K562 (cell line): ENCODE data around the gene ZBTB32. TPM values are rescaled to one million over a fixed set of nuclear protein-coding genes. Genes with fewer than 3 reads are reported as not detected.

Experiments
- AFF4 ChIP-seq: sonication (generic); formaldehyde crosslinking; IDR thresholded peaks from 2 replicates; pipeline ENCODE4 v1.8.0; 2023; ENCODE audit warnings: mild to moderate bottlenecking, missing genetic modification reagents
- ATF1 ChIP-seq, 2 experiments: fragments of 450-650 bp in 1 of 2; IDR thresholded peaks; 2 replicates each; pipeline ENCODE4 v1.6.1; 2016; ENCODE audit warnings: missing compliant biosample characterization in 1 of 2, missing genetic modification characterization in 1 of 2
- CTBP1 ChIP-seq: fragments of 450-650 bp; IDR thresholded peaks from 2 replicates; pipeline ENCODE4 v1.6.1; 2016; ENCODE audit warnings: borderline replicate concordance
- EHMT2 ChIP-seq: fragments of 450-650 bp; IDR thresholded peaks from 2 replicates; pipeline ENCODE4 v1.6.1; 2018; ENCODE audit warnings: antibody characterized with exemption
- FOXA3 ChIP-seq, 2 experiments: fragments of 450-650 bp in 1 of 2; sonication (generic) in 1 of 2; formaldehyde crosslinking; IDR thresholded peaks in 1 of 2; conservative IDR thresholded peaks in 1 of 2; 2 replicates each; pipeline versions ENCODE4 v1.4.0 to v1.8.0; 2020 to 2022; ENCODE audit warnings: mild to moderate bottlenecking in 2 of 2, missing genetic modification reagents in 1 of 2
- FOXM1 ChIP-seq, 2 experiments: fragments of 450-650 bp in 1 of 2; sonication (generic) in 1 of 2; formaldehyde crosslinking in 1 of 2; IDR thresholded peaks; 2 replicates each; pipeline versions ENCODE4 v1.6.1 to v1.9.0; 2017 to 2022; ENCODE audit warnings: low read depth in 2 of 2, mild to moderate bottlenecking in 2 of 2, missing genetic modification reagents in 1 of 2, moderate library complexity in 1 of 2
- L3MBTL2 ChIP-seq: fragments of 450-650 bp; IDR thresholded peaks from 2 replicates; pipeline ENCODE4 v1.6.1; 2016; ENCODE audit warnings: mild to moderate bottlenecking, moderate library complexity
- MTA1 ChIP-seq: fragments of 450-650 bp; IDR thresholded peaks from 2 replicates; pipeline ENCODE4 v1.6.1; 2017; ENCODE audit warnings: borderline replicate concordance
- PHF21A ChIP-seq: fragments of 450-650 bp; IDR thresholded peaks from 2 replicates; pipeline ENCODE4 v1.6.1; 2017; ENCODE audit warnings: low read depth, borderline replicate concordance
- POLR2AphosphoS5 ChIP-seq: IDR thresholded peaks from 2 replicates; pipeline ENCODE4 v1.6.1; 2011; ENCODE audit warnings: mild to moderate bottlenecking, low read depth, low read length, moderate library complexity; ENCODE audit not compliant: control insufficient read depth, insufficient read depth
- PTRF ChIP-seq: fragments of 450-650 bp; IDR thresholded peaks from 2 replicates; pipeline ENCODE4 v1.6.1; 2016; ENCODE audit warnings: mild to moderate bottlenecking, missing genetic modification characterization, missing compliant biosample characterization
- SIX5 ChIP-seq, 2 experiments: IDR thresholded peaks; 2 replicates each; pipeline ENCODE4 v1.6.1; 2011; ENCODE audit warnings: low read length in 2 of 2, borderline replicate concordance in 1 of 2, low read depth in 1 of 2, mild to moderate bottlenecking in 1 of 2, moderate library complexity in 1 of 2; ENCODE audit not compliant: insufficient read depth in 1 of 2
- STAT5A ChIP-seq: IDR thresholded peaks from 2 replicates; pipeline ENCODE4 v1.6.1; 2012; ENCODE audit warnings: low read length, inconsistent platforms, borderline replicate concordance
- TAF7 ChIP-seq: fragments of 450-650 bp; IDR thresholded peaks from 2 replicates; pipeline ENCODE4 v1.6.1; 2016; ENCODE audit warnings: missing genetic modification characterization, missing compliant biosample characterization
- THRAP3 ChIP-seq: fragments of 450-650 bp; IDR thresholded peaks from 2 replicates; pipeline ENCODE4 v1.6.1; 2016; ENCODE audit warnings: mild to moderate bottlenecking, inconsistent platforms, borderline replicate concordance
- TRIM25 ChIP-seq: fragments of 450-650 bp; IDR thresholded peaks from 2 replicates; pipeline ENCODE4 v1.7.0; 2016; ENCODE audit warnings: borderline replicate concordance
- ZBTB1 ChIP-seq: sonication (generic); formaldehyde crosslinking; IDR thresholded peaks from 2 replicates; pipeline ENCODE4 v1.8.1; 2023; ENCODE audit warnings: missing genetic modification reagents, low read depth, mild to moderate bottlenecking, borderline replicate concordance
- ZBTB17 ChIP-seq: fragments of 450-650 bp; formaldehyde crosslinking; IDR thresholded peaks from 2 replicates; pipeline ENCODE4 v1.4.0; 2020; ENCODE audit warnings: mild to moderate bottlenecking
- ZNF354B ChIP-seq: fragments of 250-450 bp; sonication (Bioruptor Pico); IDR thresholded peaks from 2 replicates; pipeline ENCODE4 v1.4.0; 2020
- ZNF436 ChIP-seq: fragments of 250-450, 450-650 bp; sonication (Bioruptor Pico); formaldehyde crosslinking; IDR thresholded peaks from 2 replicates; pipeline ENCODE4 v1.7.0; 2020; ENCODE audit warnings: mild to moderate bottlenecking
- ZNF717 ChIP-seq: fragments of 250-450 bp; sonication (Bioruptor Pico); IDR thresholded peaks from 2 replicates; pipeline ENCODE4 v1.5.0; 2021
- polyA plus RNA-seq, 8 experiments: library from polyadenylated mRNA; depleted of rRNA in 4 of 8; stranded (reverse) in 5 of 8; unstranded in 3 of 8; fragments of >200 nt; fragmentation: Nextera tagmentation in 2 of 8; fragmentation: Illumina TruSeq in 1 of 8; extraction: Ambion mirVana in 2 of 8; extraction: Trizol in 1 of 8; gene quantifications; 2 replicates each; pipeline versions ENCODE4 v1.2.1 to v1.2.3, GENCODE V29; 2011 to 2014; ENCODE audit warnings: inconsistent platforms in 1 of 8, missing spikeins in 1 of 8
- total RNA-seq, 7 experiments: library from RNA; depleted of rRNA in 6 of 7; stranded (reverse); fragments of >200 nt in 6 of 7; fragmentation: Illumina TruSeq in 2 of 7; extraction: Trizol in 2 of 7; gene quantifications; 2 replicates each; pipeline versions ENCODE4 v1.2.1 to v1.2.3, GENCODE V29; 2011 to 2021; ENCODE audit warnings: low replicate concordance in 1 of 7
- TF ChIP-seq, protein P1 (sequence below): sonication (generic); formaldehyde crosslinking; IDR thresholded peaks from 2 replicates; pipeline ENCODE4 v1.8.0; 2022; ENCODE audit warnings: missing genetic modification reagents, mild to moderate bottlenecking, borderline replicate concordance

The ZBTB32 gene
- total and polyA plus RNA-seq, 9 of the 15 experiments (the other 6 are each of a cell fraction or from before 2014, with no cell fraction given), result 0.20 TPM; not detected in 8

DNA sequence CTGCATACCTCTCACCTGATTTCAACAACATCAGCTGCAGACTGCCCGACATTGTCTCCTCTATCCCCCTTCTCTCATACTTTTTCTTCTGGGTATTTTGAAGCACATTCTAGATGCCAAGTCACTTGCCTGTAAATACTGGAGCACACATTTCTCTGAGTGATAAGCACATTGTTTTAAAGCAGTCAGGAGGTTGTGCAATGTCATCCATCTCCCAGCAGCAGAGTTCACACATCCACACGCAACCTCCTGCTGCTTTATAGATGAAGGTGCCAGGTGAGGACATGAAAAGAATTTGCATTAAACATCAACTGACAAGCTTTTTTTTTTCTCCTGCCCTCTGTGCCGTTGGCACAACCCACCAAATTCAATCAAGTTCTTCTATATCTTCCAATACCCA lies 32.5 kb upstream of the ZBTB32 start (continued):
- TF ChIP-seq SIX5 (IDR thresholded peaks at IDR 0.05; ENCODE audit: borderline replicate concordance in 1 of 2, insufficient read depth in 1 of 2, low read depth in 1 of 2, low read length in 2 of 2), result no peak
- no peak for TF ChIP-seq ZBTB17 (CRISPR knock-in tag)
- peak; percentile 81 for TF ChIP-seq CTBP1
- TF ChIP-seq ZNF354B, result no peak
- TF ChIP-seq TAF7 (tag), result no peak
- TF ChIP-seq ZNF717 (CRISPR knock-in tag), result no peak
- no peak for TF ChIP-seq PHF21A
- TF ChIP-seq POLR2AphosphoS5, result peak; percentile 86
- peak; percentile 80 for TF ChIP-seq L3MBTL2
- TF ChIP-seq FOXM1 (IDR thresholded peaks at IDR 0.05; ENCODE audit: low read depth), result peak; percentile 75
- TF ChIP-seq FOXM1 (CRISPR knock-in tag; IDR thresholded peaks at IDR 0.05; ENCODE audit: low read depth), result no peak
- no peak for TF ChIP-seq EHMT2
- TF ChIP-seq TRIM25, result no peak
- TF ChIP-seq, protein P1, sequence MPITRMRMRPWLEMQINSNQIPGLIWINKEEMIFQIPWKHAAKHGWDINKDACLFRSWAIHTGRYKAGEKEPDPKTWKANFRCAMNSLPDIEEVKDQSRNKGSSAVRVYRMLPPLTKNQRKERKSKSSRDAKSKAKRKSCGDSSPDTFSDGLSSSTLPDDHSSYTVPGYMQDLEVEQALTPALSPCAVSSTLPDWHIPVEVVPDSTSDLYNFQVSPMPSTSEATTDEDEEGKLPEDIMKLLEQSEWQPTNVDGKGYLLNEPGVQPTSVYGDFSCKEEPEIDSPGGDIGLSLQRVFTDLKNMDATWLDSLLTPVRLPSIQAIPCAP (CRISPR knock-in tag), result no peak
- TF ChIP-seq ZNF436 (CRISPR knock-in tag), result no peak
- no peak for TF ChIP-seq THRAP3
- TF ChIP-seq AFF4, result no peak
- TF ChIP-seq MTA1, result no peak
- TF ChIP-seq STAT5A, result peak; percentile 85
- TF ChIP-seq ATF1 (CRISPR knock-in tag; IDR thresholded peaks at IDR 0.05), result no peak
- TF ChIP-seq ATF1 (tag; IDR thresholded peaks at IDR 0.05), result 0 out of 2 replicates have a peak, but pooled peaks have one; percentile 42
- no peak for TF ChIP-seq ZBTB1 (CRISPR knock-in tag)
- TF ChIP-seq FOXA3 (CRISPR knock-in tag; conservative IDR thresholded peaks at IDR 0.05 in 1 of 2, IDR thresholded peaks at IDR 0.05 in 1 of 2), result peak; percentile 20 to 25; a peak in 1 of 4 replicates
- no peak for TF ChIP-seq PTRF (tag)
